ENCODE data around the gene GPR35. TPM values are rescaled to one million over a fixed set of nuclear protein-coding genes. Genes with fewer than 3 reads are reported as not detected.
A peak's percentile ranks its signal among the peaks of the same experiment; 100 is the strongest.
"Not testable (repeated sequence)": the region's sequence is repeated elsewhere in the genome, so short reads cannot be mapped to it uniquely, and the experiment has no call there.

Gene GPR35
- total RNA-seq, 4 donors from 2014 or later = 61.1 to 341 (median 261) TPM

DNA sequence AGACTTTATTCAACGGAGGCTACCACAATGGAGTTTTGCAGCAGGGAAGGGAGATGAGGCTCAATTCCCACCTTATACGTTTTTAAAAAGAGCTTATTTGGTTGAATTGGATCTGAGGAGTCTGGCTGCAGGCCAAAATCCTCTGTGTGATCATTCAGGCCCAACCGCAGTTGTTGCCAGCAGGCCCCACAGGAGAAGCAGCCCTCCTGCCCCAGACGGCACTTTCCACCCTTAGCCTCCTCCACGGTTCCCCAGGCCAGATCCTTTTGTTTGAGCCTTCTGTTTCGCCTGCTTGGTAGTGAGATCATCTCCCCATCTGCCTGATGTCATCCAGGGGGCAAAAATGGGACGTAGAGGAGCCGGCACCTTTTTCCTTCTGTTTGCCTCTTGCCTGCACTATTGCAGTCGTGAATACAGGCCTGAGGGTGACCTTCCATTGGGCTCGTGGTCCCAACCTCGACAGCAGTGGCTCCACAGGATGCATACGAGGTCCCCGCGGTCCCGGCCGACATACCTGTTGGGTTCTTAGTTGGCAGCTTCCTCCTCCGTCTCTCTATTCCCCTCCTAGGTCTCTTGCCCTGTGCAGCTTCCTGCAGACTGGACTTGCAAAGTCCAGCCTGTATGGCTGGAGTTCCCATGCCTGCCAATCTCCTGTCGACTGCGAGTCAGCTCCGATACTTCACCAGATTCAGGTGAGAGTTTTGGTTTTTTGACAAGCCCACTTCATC, 9.3 kb upstream of the GPR35 start:
- DNase-seq = peak in 2 of 3 donors; percentile 24 to 45

DNA sequence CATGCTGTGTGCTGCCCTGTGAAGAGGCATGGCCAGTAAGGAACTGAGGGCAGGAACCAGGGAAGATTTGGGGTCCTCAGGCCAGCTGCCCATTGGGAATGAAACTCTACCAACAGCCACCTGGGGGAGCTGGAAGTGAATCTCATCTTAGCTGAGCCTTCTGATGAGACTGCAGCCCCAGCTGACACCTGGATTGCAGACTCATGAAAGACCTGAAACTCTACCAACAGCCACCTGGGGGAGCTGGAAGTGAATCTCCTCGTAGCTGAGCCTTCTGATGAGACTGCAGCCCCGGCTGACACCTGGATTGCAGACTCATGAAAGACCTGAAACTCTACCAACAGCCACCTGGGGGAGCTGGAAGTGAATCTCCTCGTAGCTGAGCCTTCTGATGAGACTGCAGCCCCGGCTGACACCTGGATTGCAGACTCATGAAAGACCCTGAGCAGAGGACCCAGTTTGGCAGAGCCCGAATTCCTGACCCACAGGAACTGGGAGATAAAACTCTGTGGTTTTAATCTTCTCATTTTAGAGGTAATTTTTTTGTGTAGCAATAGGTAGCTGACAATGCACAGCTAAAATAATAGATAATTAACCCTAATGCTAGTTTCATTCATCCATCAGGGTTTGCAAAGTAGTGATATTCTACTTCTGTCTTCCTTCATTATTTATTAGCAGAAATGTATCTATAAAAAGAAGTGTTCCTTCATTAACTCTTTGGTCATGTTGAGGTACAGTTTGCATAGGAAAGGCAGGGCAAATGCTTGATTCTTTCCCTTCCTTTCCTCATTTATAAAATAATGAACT, 8.2 kb upstream of the GPR35 start:
- Histone ChIP-seq H3K36me3 (peaks cover 0 to 66% (median 0%) of the 10 kb centered on the region in 3 donors), H3K4me1 (peaks cover 0 to 16% (median 5%) of the 10 kb centered on the region in 4 donors)
- TF ChIP-seq, protein P1, sequence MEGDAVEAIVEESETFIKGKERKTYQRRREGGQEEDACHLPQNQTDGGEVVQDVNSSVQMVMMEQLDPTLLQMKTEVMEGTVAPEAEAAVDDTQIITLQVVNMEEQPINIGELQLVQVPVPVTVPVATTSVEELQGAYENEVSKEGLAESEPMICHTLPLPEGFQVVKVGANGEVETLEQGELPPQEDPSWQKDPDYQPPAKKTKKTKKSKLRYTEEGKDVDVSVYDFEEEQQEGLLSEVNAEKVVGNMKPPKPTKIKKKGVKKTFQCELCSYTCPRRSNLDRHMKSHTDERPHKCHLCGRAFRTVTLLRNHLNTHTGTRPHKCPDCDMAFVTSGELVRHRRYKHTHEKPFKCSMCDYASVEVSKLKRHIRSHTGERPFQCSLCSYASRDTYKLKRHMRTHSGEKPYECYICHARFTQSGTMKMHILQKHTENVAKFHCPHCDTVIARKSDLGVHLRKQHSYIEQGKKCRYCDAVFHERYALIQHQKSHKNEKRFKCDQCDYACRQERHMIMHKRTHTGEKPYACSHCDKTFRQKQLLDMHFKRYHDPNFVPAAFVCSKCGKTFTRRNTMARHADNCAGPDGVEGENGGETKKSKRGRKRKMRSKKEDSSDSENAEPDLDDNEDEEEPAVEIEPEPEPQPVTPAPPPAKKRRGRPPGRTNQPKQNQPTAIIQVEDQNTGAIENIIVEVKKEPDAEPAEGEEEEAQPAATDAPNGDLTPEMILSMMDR (IDR thresholded peaks at IDR 0.05) = peak in 2 of 6 experiments; percentile 12 to 21
- not testable (repeated sequence) for H3K9me3 ChIP-seq, H3K27ac ChIP-seq, H3K4me3 ChIP-seq, H3K27me3 ChIP-seq
- DNase-seq = peak in 2 of 3 donors; percentile 37 to 47

More for the DNA sequence above, 9.3 kb upstream of the GPR35 start:
- Histone ChIP-seq H3K27ac (no peak overlapping the region), H3K4me3 (no peak overlapping the region), H3K27me3 (no peaks in the 10 kb centered on the region), H3K36me3 (peaks cover 0 to 58% (median 0%) of the 10 kb centered on the region in 3 donors), H3K9me3 (no peaks in the 10 kb centered on the region), H3K4me1 (peaks cover 0 to 16% (median 3%) of the 10 kb centered on the region in 4 donors)
- TF ChIP-seq, protein P1 (IDR thresholded peaks at IDR 0.05) = no peak
- TF ChIP-seq POLR2A (IDR thresholded peaks at IDR 0.05) = no peak

DNA sequence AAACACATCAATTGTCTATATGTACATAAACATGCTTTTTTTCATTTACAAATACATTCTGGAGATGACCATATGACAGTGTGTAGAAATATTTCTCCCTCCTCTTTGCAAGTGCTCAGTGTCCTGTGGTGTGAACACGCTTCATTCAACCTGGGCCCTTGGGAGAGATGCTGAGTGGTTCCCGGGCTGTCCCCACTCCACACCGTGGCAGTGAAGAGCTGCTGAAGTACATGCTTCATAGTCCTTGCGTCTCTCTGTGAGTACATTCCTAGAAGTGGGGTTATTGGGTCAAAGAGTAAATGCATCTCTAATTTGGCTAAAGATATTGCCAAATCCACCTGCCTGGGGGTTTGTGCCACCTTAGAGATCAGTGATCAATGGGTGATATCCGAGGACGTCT, 6.5 kb upstream of the GPR35 start:
- Histone ChIP-seq H3K4me3 (no peak overlapping the region), H3K36me3 (peaks cover 0 to 64% (median 0%) of the 10 kb centered on the region in 3 donors), H3K4me1 (peaks cover 0 to 14% (median 7%) of the 10 kb centered on the region in 4 donors), H3K9me3 (no peaks in the 10 kb centered on the region), H3K27me3 (no peaks in the 10 kb centered on the region), H3K27ac (no peak overlapping the region)
- no peak for TF ChIP-seq POLR2A (IDR thresholded peaks at IDR 0.05)
- TF ChIP-seq, protein P1 (IDR thresholded peaks at IDR 0.05) = no peak
- DNase-seq = no peak

DNA sequence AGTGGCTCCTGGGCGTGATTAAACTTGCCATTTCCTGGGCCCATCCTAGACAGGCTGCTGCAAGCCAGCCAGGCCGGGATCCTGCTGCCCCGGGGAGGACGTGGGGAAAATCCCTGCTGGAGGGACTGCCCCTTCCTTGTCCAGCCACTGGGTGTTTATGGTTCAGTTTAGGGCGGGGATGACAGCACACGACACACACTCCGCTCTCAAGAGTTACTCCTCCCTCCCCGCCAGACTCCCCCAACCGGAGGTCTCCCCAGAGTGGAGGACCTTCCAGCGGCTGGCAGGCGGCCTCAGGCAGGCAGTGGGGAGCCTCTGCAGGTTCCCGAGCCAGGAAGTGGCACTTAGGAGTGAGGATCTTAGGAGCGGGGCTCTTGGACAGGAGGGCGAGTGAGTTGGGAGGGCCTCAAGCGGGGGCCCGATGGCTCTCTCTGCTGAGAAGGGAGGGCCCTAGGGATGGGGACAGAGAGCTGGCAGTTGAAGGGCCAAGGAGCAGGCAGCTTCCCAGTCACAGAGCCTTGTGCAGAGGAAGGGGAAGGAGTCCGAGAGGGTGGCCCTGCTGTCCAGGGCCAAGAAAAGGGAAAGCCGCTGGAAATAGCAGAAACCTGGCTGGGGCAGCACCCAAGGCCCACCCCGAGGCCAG, 5.7 kb upstream of the GPR35 start:
- Histone ChIP-seq H3K36me3 (peaks cover 0 to 61% (median 0%) of the 10 kb centered on the region in 3 donors), H3K27ac (peak overlapping the region in 2 of 4 donors; percentile 5 to 10), H3K4me3 (no peak overlapping the region), H3K27me3 (no peaks in the 10 kb centered on the region), H3K4me1 (peaks cover 0 to 18% (median 9%) of the 10 kb centered on the region in 4 donors), H3K9me3 (no peaks in the 10 kb centered on the region)
- peak in 2 of 3 donors; percentile 43 to 48 for DNase-seq
- TF ChIP-seq, protein P1 (IDR thresholded peaks at IDR 0.05) = no peak
- TF ChIP-seq POLR2A (IDR thresholded peaks at IDR 0.05) = no peak

DNA sequence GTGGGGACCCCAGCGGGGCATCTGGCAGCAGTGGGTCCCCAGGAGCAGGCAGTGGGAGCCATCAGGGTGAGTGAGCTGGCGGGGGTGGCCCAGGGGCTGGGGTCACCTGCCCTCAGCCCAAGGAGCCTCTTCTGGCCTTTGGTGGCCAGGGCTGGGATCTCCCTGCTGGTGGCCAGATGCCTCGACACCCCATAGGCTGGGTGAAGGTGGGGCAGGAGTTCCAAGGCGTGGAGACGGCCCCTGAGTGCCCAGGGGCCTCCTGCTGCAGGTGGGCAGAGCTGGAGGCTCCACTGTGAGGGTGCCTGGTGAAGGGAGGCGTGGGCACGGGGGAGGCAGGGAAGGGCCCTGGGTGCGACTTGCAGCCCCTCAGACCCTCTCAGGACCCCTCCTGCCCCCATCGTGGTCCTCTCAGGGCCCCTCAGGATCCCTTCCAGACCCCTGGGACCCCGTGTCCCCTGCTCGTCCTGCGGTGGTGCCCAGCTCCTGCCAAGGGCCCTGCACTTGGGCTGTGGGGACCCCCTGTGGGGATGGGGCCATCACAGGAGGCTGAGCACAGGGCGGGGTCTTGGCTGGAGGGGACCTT, 5.0 kb upstream of the GPR35 start:
- H3K36me3 ChIP-seq = peaks cover 0 to 61% (median 0%) of the 10 kb centered on the region in 3 donors
- TF ChIP-seq, protein P1 (IDR thresholded peaks at IDR 0.05) = no peak
- TF ChIP-seq POLR2A (IDR thresholded peaks at IDR 0.05) = no peak

More for the DNA sequence above, 5.0 kb upstream of the GPR35 start:
- H3K4me3 ChIP-seq = no peak overlapping the region
- peak overlapping the region in 2 of 4 donors; percentile 5 to 10 for H3K27ac ChIP-seq
- no peaks in the 10 kb centered on the region for H3K9me3 ChIP-seq
- no peaks in the 10 kb centered on the region for H3K27me3 ChIP-seq
- H3K4me1 ChIP-seq = peaks cover 0 to 20% (median 12%) of the 10 kb centered on the region in 4 donors
- DNase-seq = peak in 2 of 3 donors; percentile 43 to 45

Data from Peyer's patch (tissue), 4 donors.